K562 (cell line): Measurements from ENCODE around the gene ERLIN1. TPM values are rescaled to one million over a fixed set of nuclear protein-coding genes. Genes with fewer than 3 reads are reported as not detected.

Source experiments
- ATAC-seq: fragments of 200-7000 bp; cut with Tn5 transposase; 3 replicates; pipeline ENCODE4 v1.9.1; 2020; ENCODE audit warnings: moderate library complexity
- BruUV-seq: library from RNA; stranded (reverse); fragments of 400-500 nt; replicated peaks from 2 replicates; lab custom pipeline; 2021; lab: Mats Ljungman, UMichigan
- CTCF ChIA-PET: fragments of 300-600 bp; formaldehyde crosslinking; extraction: SDS; loops from one replicate; lab custom pipeline; 2021; ENCODE audit warnings: low intra/inter-chr PET ratio; lab: Yijun Ruan, JAX
- POLR2A ChIA-PET: fragments of 300-600, 350-650 bp; sonication (Branson Sonifier 250); formaldehyde crosslinking; extraction: SDS; loops from one replicate; lab custom pipeline; 2021; ENCODE audit warnings: antibody characterized with exemption, inconsistent platforms; lab: Yijun Ruan, JAX
- DNase-seq, 4 experiments: peaks; one replicate each; pipeline versions ENCODE4 v3.0.0 to v3.0.0-alpha.2; 2011 to 2018; ENCODE audit warnings: low spot score in 3 of 4, mixed read lengths in 3 of 4; ENCODE audit errors: extremely low read depth in 1 of 4
- FAIRE-seq: peaks from 2 replicates; lab custom pipeline; 2011; peaks lifted over from hg19 to GRCh38; lab: Jason Lieb, UNC
- H2AFZ ChIP-seq: 2 replicates; pipeline ENCODE4 v1.6.0; 2011; ENCODE audit warnings: low read depth, low read length, control low read depth, inconsistent platforms
- H3K27ac ChIP-seq: fragments of 200-600 bp; 3 replicates; pipeline ENCODE4 v1.8.0; 2011; ENCODE audit warnings: low read depth, mild to moderate bottlenecking, control low read depth, inconsistent platforms, low read length, moderate library complexity, mixed read lengths; ENCODE audit errors: extremely low read depth
- H3K27me3 ChIP-seq, 2 experiments: fragments of 300-600 bp in 1 of 2; 2 replicates in 1 of 2; 3 replicates in 1 of 2; pipeline versions ENCODE4 v1.6.0 to v1.8.0; 2011; ENCODE audit warnings: inconsistent platforms in 2 of 2, low read length in 2 of 2, mild to moderate bottlenecking in 1 of 2, mixed read lengths in 1 of 2, moderate library complexity in 1 of 2; ENCODE audit not compliant: control insufficient read depth in 2 of 2, insufficient read depth in 2 of 2
- H3K36me3 ChIP-seq: fragments of 300-600 bp; 3 replicates; pipeline ENCODE4 v1.8.0; 2011; ENCODE audit warnings: mild to moderate bottlenecking, low read length, inconsistent platforms; ENCODE audit not compliant: control insufficient read depth, insufficient read depth
- H3K4me1 ChIP-seq, 2 experiments: fragments of 200-600 bp in 1 of 2; replicated peaks in 1 of 2; 2 replicates in 1 of 2; 3 replicates in 1 of 2; pipeline versions ENCODE4 v1.5.1 to v1.8.0; 2011; ENCODE audit warnings: inconsistent platforms in 2 of 2, low read length in 2 of 2, mild to moderate bottlenecking in 1 of 2, mixed read lengths in 1 of 2, moderate library complexity in 1 of 2; ENCODE audit not compliant: control insufficient read depth in 2 of 2, insufficient read depth in 2 of 2
- H3K4me2 ChIP-seq: 2 replicates; pipeline ENCODE4 v1.6.1; 2011; ENCODE audit warnings: low read length, control low read depth, inconsistent platforms, mixed read lengths; ENCODE audit not compliant: insufficient read depth
- H3K4me3 ChIP-seq: fragments of 200-600 bp; sonication (generic), shearing (Covaris generic); 2 replicates; pipeline ENCODE4 v1.5.1; 2016; ENCODE audit warnings: control low read depth, inconsistent platforms
- H3K79me2 ChIP-seq: fragments of 200-600 bp; 3 replicates; pipeline ENCODE4 v1.8.0; 2011; ENCODE audit warnings: low read length, inconsistent platforms; ENCODE audit not compliant: control insufficient read depth, insufficient read depth
- H3K9ac ChIP-seq, 2 experiments: 2 replicates each; pipeline versions ENCODE4 v1.6.0 to v1.6.1; 2011; ENCODE audit warnings: low read depth in 2 of 2, low read length in 2 of 2, control low read depth in 1 of 2, inconsistent platforms in 1 of 2, mild to moderate bottlenecking in 1 of 2, mixed read lengths in 1 of 2; ENCODE audit not compliant: insufficient read depth in 1 of 2
- H3K9me1 ChIP-seq: one replicate; pipeline ENCODE4 v1.6.0; 2011; ENCODE audit warnings: inconsistent platforms, mild to moderate bottlenecking, low read length, moderate library complexity; ENCODE audit not compliant: control insufficient read depth, insufficient read depth
- H3K9me3 ChIP-seq: replicated peaks from 2 replicates; pipeline ENCODE4 v1.5.1; 2011; ENCODE audit warnings: low read depth, low read length, inconsistent platforms; ENCODE audit not compliant: control insufficient read depth, insufficient read depth
- H4K20me1 ChIP-seq: replicated peaks from 2 replicates; pipeline ENCODE4 v1.6.1; 2011; ENCODE audit warnings: low read length, inconsistent platforms, mixed read lengths; ENCODE audit not compliant: control insufficient read depth, insufficient read depth
- ARID3A ChIP-seq: IDR thresholded peaks from 2 replicates; pipeline ENCODE4 v1.6.1; 2012; ENCODE audit warnings: low read depth, low read length, improper control_type of control experiment, borderline replicate concordance
- FOXJ2 ChIP-seq: fragments of 200-800 bp; sonication (Bioruptor generic); IDR thresholded peaks from 2 replicates; pipeline ENCODE4 v1.6.1; 2016; ENCODE audit warnings: missing genetic modification characterization, missing compliant biosample characterization
- MBD1 ChIP-seq: fragments of 250-450 bp; sonication (Bioruptor Pico); IDR thresholded peaks from 2 replicates; pipeline ENCODE4 v1.8.0; 2022; ENCODE audit warnings: inconsistent platforms
- PHF8 ChIP-seq: fragments of 200-600 bp; sonication (generic); IDR thresholded peaks from 2 replicates; pipeline ENCODE4 v1.6.1; 2012; ENCODE audit warnings: mixed run types, mild to moderate bottlenecking, inconsistent platforms, low read length, moderate library complexity, borderline replicate concordance
- RREB1 ChIP-seq: fragments of 250-450 bp; sonication (Bioruptor Pico); IDR thresholded peaks from 2 replicates; pipeline ENCODE4 v1.4.0; 2020
- TCF7L2 ChIP-seq: fragments of 150-350 bp; IDR thresholded peaks from 2 replicates; pipeline ENCODE4 v1.6.1; 2016; ENCODE audit warnings: low read depth, mild to moderate bottlenecking, low read length, moderate library complexity
- ZC3H4 ChIP-seq: sonication (generic); formaldehyde crosslinking; IDR thresholded peaks from 2 replicates; pipeline ENCODE4 v1.9.0; 2021; ENCODE audit warnings: missing genetic modification reagents, borderline replicate concordance
- ZNF436 ChIP-seq: fragments of 250-450, 450-650 bp; sonication (Bioruptor Pico); formaldehyde crosslinking; IDR thresholded peaks from 2 replicates; pipeline ENCODE4 v1.7.0; 2020; ENCODE audit warnings: mild to moderate bottlenecking
- ZNF592 ChIP-seq: fragments of 450-650 bp; IDR thresholded peaks from 2 replicates; pipeline ENCODE4 v1.6.1; 2017; ENCODE audit warnings: antibody characterized with exemption, mild to moderate bottlenecking
- in situ Hi-C: fragments of 300-500 bp; cut with MboI; formaldehyde crosslinking; loops from 4 replicates; pipeline ENCODE4 v1.15.0; 2018; ENCODE audit warnings: inconsistent platforms, mixed read lengths
- intact Hi-C: fragments of 100-400 bp; cut with micrococcal nuclease; formaldehyde crosslinking; loops from 2 replicates; pipeline ENCODE4 v1.14.2; 2022
- polyA plus RNA-seq, 8 experiments: library from polyadenylated mRNA; depleted of rRNA in 4 of 8; stranded (reverse) in 5 of 8; unstranded in 3 of 8; fragments of >200 nt; fragmentation: Nextera tagmentation in 2 of 8; fragmentation: Illumina TruSeq in 1 of 8; extraction: Ambion mirVana in 2 of 8; extraction: Trizol in 1 of 8; gene quantifications; 2 replicates each; pipeline versions ENCODE4 v1.2.1 to v1.2.3, GENCODE V29; 2011 to 2014; ENCODE audit warnings: inconsistent platforms in 1 of 8, missing spikeins in 1 of 8
- total RNA-seq, 7 experiments: library from RNA; depleted of rRNA in 6 of 7; stranded (reverse); fragments of >200 nt in 6 of 7; fragmentation: Illumina TruSeq in 2 of 7; extraction: Trizol in 2 of 7; gene quantifications; 2 replicates each; pipeline versions ENCODE4 v1.2.1 to v1.2.3, GENCODE V29; 2011 to 2021; ENCODE audit warnings: low replicate concordance in 1 of 7

The ERLIN1 gene
- total and polyA plus RNA-seq, 9 of the 15 experiments (the other 6 are each of a cell fraction or from before 2014, with no cell fraction given), result 9.8 to 26.8 (median 15.5) TPM

- ATAC-seq (no peak), DNase-seq (no peak), FAIRE-seq (no peak)
- CTCF ChIA-PET, result no interaction called here
- in situ Hi-C loops, result no loop called here
- H4K20me1 ChIP-seq, result no peaks in the 10 kb centered on the region
- H3K4me1 ChIP-seq, result no peaks in the 10 kb centered on the region
- H3K27ac ChIP-seq, result no peak overlapping the region
- BruUV-seq, result no TSS peak
- no peak overlapping the region for H3K4me3 ChIP-seq
- intact Hi-C loops, result no loop called here
- no peaks in the 10 kb centered on the region for H3K36me3 ChIP-seq
- no peaks in the 10 kb centered on the region for H3K9me3 ChIP-seq
- H3K27me3 ChIP-seq, result peaks cover 0 to 2% of the 10 kb centered on the region in 2 experiments; a peak in 1 of 5 replicates
- no peak overlapping the region for H2AFZ ChIP-seq
- H3K79me2 ChIP-seq, result no peaks in the 10 kb centered on the region
- H3K9ac ChIP-seq, result no peak overlapping the region
- H3K4me2 ChIP-seq, result no peak overlapping the region
- POLR2A ChIA-PET, result interaction anchor here (0.6 kb wide), 1 partner anchor 14 kb away, joined by 3 read pairs; no protein-coding TSS in a partner anchor
- no peaks in the 10 kb centered on the region for H3K9me1 ChIP-seq
- TF ChIP-seq ZC3H4 (CRISPR knock-in tag) (no peak), FOXJ2 (no peak), MBD1 (no peak), PHF8 (no peak), ZNF436 (no peak), TCF7L2 (no peak), ARID3A (no peak), ZNF592 (no peak), RREB1 (no peak)
Measured at GRCh38 chr10:100122780-100123179, 63.0 kb downstream of the ERLIN1 start.
